Limb (tissue), 2 donors: ENCODE results near the gene ZBTB11.
A peak's percentile ranks its signal among the peaks of the same experiment; 100 is the strongest.
"Not testable (repeated sequence)": the region's sequence is repeated elsewhere in the genome, so short reads cannot be mapped to it uniquely, and the experiment has no call there.

Source experiments
- DNase-seq, 2 donors: peaks; one replicate each; pipeline ENCODE4 v3.0.0-alpha.2; 2016; ENCODE audit errors: extremely low spot score in 2 of 2

ZBTB11 gene

DNA sequence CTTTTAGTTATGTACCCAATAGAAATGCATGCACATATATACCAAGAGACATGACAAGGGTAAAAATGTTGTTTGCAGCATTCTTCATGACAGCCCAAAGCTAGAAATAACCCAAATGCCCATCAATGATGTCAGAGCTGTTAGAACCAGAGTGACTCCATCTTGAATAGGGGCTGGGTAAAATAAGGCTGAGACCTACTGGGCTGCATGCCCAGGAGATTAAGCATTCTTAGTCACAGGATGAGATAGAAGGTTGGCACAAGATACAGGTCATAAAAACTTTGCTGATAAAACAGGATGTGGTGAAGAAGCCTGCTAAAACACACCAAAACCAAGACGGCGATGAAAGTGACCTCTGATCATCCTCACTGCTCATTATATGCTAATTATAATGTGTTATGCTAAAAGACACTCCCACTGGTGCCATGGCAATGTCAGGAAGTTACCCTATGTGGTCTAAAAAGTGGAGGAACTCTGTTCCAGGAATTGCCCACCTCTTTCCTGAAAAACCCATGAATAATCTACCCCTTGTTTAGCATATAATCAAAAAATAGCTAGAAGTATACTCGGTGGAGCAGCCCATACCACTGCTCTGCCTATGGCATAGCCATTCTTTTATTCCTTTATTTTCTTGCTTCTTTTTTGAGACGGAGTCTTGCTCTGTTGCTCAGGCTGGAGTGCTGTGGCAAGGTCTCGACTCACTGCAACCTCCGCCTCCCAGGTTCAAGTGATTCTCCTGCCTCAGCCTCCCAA is 32.9 kb downstream of the ZBTB11 start:
- DNase-seq: no peak

DNA sequence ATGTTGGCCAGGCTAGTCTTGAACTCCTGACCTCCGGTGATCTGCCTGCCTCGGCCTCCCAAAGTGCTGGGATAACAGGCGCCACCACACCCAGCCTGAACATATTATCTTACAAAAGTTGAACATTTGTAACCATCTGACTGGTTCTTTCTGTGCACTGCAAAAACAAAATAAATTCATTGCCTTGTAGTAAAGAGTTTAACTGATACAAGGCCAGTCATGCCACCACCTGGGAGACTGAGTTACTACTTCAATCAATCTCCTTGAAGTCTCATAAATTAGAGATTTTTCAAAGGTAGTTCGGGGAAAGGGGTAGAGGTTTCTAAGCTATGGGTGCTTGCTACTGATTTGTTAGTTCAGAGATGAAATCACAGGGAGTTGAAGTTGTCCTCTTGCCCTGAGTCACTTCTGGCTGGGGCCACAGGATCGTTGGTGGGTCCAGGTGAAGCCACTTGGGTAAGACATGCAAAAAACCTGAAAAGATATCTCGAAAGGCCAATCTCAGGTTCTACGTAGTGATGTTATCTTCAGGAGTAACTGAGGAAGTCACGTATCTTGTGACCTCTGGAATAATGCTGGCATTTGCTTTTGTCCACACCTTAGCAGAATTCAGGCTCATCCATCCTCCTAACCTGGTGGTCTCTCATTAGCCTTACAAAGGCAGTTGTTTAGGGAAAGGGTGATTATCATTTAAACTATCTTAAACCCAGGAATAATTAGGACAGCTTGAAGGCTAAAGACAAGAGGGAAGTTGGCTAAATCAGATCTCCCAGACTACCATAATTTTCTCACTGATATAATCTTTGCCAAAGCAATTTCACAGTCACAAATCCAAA is 33.7 kb downstream of the ZBTB11 start:
- DNase-seq: no peak

DNA sequence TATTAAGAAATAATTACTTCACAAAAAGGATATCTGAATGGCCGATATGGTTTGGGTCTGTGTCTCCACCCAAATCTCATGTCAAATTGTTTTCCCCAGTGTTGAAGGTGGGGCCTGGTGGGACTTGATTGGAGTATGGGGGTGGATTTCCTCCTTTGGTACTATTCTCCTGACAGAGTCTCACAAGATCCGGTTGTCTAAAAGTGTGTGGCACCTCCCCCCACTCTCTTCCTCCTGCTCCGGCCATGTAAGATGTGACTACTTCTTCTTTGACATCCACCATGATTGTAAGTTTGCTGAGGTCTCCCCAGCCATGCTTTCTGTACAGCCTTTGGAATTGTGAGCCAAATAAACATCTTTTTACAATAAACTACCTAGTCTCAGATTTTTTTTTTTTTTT is 34.5 kb downstream of the ZBTB11 start:
- no peak for DNase-seq

DNA sequence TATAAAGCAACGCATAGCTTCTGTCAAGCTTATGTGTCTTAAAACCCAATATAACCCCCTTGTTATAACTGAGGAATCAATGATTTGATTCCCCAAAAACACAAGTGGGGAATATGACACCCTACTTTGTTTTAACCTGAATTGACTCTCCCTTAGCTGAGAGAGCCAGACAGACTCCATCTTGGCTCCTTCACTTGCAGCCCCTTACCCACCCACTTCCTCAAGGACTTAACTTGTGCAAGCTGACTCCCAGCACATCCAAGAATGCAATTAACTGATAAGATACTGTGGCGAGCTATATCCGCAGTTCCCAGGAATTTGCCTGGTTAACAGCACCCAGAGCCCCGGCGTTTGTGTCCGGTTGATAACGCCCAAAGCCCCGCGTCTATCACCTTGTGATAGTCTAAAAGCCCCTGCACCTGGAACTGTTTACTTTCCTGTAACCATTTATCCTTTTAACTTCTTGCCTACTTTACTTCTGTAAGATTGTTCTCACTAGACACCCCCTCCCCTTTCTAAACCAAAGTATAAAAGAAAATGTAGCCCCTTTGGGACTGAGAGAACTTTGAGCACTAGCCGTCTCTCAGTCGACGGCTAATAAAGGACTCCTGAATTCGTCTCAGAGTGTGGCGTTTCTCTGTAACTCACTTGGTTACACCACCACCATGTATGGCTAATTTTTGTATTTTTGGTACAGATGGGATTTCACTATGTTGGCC is 35.4 kb downstream of the ZBTB11 start:
- DNase-seq: not testable (repeated sequence)

DNA sequence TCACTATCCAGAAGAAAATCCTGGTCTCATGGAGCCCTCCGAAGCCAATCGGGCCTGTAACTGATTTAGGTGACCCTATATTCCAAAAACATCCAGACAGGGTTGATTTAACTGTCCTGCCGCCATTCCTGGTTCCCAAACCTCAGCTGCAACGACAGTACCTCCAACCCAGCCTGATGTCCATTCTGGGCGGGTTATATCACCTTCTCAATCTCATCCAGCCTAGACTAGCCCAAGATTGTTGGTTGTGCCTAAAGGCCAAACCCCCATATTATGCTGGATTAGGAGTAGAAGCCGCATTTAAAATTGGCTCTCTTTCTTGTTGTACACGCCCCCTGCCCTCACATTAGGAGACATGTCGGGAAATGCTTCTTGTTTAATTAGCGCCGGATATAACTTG is 36.7 kb downstream of the ZBTB11 start:
- no peak for DNase-seq

DNA sequence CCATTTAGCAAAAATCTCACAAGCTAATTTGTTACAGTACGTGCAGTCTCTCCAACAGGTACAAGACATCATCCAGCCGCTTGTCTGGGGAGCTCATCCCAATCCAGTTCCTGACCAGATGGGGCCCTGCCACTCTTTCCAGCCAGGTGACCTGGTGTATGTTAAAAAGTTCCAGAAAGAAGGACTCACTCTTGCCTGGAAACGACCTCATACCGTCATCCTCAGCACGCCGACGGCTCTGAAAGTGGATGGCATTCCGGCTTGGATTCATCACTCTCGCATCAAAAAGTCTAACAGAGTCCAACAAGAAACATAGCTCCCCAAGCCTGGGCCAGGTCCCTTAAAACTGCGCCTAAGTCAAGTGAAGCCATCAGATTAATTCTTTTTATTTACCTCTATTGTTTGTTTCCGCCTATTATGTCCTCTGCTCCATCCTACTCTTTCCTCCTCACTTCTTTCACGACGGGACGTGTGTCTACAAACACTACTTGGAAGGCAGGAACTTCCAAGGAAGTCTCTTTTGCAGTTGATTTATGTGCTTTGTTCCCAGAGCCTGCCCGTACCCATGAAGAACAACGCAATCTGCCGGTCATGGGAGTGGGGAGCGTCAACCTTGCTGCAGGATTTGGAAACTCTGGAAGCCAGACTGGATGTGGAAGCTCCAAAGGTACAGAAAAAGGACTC is 37.5 kb downstream of the ZBTB11 start:
- no peak for DNase-seq

DNA sequence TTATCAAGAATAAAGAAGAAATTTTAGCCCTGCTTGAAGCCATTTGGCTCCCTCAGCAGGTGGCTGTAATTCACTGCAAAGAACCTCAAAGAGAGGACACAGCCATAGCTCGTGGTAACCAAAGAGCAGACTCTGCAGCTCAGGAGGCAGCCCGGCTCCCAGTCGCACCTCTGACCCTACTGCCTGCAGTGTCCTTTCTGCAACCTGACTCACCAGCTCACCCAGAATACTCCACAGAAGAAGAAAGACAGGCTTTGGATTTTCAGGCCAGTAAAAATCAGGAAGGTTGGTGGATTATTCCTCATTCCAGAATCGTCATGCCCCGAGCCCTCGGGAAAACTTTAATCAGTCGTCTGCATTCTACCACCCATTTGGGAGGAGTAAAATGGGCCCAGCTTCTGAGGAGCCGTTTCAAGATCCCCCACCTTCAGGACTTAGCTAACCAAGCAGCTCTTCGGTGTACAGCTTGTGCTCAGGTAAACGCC is 38.6 kb downstream of the ZBTB11 start:
- DNase-seq: no peak

DNA sequence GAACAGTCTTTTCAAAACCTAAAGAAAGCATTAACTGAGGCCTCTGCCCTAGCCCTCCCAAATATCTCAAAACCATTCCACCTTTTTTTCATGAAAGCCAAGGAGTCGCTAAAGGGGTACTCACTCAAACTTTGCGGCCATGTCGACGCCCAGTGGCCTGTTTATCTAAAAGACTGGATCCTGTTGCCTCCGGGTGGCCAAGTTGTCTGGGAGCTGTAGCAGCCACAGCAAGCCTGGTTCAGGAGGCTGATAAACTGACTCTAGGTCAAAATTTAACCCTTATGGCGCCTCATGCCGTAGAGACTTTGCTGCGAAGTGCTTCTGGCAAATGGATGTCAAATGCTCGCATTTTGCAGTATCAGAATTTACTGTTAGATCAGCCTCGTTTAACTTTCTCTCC is 39.5 kb downstream of the ZBTB11 start:
- no peak for DNase-seq

DNA sequence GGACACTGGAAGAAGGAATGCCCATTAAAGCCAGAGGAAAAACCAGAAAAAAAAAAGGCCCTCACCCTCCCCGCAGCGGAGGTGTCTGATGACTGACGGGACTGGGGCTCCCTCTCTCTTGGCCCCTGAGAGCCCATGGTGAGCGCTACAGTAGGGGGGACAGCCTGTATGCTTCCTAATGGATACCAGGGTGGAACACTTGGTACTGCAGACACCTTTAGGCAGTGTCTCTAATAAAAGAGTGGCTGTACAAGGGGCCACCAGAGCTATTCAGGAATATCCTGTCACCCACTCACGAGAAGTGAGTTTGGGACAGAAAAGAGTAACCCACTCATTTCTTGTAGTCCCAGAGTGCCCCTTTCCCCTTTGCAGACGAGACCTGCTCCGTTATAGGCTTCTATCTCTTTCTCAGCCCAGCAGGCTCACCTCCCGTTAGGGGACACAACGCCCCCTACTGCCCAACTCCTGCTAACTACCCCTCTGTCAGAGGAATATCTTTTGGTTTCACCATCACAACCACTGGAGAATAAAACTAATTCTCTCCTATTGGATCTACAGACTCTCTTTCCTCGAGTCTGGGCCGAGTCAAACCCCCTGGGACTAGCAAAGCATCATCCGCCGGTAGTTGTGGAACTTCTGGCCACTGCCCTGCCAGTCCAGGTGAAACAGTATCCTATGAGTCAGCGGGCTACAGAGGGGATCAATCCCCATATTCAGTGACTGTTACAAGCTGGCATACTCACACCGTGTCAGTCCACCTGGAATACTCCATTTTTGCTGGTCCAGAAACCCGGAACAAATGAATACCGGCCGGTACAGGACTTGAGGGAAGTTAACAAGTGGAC is 40.8 kb downstream of the ZBTB11 start:
- DNase-seq: peak in 1 of 2 donors; percentile 51

DNA sequence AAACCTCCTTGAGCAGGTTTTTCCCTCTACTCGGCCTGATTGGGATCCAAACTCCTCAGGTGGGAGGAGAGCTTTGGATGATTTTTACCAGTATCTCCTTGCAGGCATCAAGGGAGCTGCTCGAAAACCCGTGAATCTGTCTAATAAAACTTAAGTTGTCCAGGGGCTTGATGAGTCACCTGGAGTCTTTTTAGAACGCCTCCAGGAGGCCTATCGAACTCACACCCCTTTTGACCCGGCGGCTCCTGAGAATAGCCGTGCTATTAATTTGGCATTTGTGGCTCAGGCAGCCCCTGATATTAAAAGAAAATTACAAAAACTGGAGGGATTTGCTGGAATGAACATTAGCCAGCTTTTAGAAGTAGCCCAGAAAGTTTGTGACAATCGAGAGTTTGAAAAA is 41.6 kb downstream of the ZBTB11 start:
- no peak for DNase-seq

DNA sequence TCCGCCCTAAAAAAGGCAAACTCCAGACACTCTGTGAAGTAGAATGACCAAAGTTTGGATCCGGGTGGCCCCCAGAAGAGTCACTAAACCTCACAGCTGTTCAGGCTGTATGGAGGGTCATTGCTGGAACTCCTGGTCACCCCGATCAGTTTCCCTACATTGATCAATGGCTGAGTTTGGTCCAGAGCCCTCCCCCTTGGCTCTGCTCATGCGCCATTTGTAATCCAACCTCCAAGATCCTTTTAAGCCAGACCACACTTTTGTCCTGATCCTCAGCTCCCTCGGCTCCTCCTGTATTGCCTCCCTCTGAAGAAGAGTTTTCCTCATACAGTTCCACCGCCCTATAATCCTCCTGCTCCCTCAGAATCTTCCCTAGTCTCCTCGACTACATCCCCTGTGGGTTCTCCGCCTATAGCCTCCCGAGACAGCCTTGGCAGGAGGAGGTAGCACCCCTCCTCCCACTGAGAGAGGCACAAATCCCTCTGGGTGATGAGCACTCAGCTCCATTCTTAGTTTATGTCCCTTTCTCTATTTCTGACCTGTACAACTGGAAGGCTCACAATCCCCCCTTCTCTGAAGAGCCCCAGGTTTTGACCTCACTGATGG is 42.2 kb downstream of the ZBTB11 start:
- no peak for DNase-seq

DNA sequence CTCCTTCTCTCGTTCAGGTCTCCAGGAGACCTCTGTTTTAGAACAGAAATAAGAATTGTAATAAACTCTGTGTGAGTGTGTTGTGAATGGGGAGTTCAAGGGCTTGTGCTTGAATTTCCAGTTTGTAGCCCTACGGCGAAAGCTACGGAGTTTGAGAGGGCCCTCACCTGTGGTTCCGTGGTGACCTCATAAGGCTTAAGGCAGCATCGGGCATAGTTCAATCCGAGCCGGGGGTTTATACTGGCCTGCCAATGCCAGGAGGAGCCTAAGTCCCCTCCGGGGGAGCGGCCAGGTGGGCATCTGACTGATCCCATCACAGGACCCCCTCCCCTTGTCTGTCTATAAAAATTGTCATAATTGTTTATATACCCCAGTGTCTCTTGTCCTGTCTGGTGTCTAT is 43.7 kb downstream of the ZBTB11 start:
- no peak for DNase-seq

DNA sequence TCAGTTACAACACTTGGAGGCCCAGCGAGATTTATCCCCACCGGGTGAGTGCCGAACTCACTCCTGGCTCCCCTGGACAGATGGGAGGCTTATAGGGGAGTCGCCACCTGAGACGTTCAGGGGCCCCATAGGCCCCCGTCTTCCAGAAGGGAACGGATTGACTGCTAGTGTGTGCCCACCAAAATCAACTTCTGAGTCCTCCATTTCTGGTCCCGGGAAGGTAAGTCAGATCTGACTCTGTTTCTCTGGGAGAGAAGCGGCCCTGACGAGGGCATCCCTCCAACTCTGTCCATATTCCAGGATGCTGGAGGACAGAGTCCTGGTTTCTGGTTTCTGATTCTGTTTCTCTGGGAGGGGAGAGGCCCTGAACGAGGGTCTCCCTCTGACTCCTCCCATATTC is 44.3 kb downstream of the ZBTB11 start:
- no peak for DNase-seq

DNA sequence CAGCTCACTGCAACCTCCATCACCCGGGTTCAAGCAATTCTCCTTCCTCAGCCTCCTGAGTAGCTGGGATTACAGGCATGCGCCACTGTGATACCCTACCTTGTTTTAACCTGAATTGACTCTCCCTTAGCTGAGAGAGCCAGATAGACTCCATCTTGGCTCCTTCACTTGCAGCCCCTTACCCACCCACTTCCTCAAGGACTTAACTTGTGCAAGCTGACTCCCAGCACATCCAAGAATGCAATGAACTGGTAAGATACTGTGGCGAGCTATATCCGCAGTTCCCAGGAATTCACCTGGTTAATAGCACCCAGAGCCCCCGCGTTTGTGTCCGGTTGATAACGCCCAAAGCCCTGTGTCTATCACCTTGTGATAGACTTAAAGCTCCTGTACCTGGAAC is 45.0 kb downstream of the ZBTB11 start:
- DNase-seq: not testable (repeated sequence)

DNA sequence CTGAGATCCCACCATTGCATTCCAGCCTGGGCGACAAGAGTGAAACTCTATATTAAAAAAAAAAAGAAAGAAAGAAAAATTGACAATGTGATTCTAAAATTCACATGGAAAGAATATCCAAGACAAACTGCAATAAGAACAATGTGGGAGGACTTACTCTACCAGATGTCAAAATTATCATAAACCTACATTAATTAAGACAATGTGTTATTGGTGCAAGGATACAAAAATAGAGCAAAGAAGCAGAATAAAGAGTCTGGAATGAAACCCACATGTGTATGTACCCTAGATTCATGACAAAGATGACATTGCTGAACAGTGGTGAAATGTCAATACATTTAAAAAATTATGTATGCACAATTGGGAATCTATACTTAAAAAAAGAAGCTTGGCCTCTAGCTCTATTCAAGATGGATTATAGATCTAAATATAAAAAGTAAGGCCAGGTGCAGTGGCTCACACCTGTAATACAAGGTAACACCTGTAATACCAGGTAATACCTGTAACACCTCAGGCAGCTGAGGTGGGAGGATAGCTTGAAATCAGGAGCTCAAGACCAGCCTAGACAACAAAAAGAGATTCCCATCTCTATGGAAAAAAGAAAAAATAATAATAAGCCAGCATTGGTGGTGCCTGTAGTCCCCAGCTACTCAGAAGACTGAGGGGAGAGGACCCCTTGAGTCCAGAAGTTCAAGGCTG is 45.7 kb downstream of the ZBTB11 start:
- DNase-seq: no peak

DNA sequence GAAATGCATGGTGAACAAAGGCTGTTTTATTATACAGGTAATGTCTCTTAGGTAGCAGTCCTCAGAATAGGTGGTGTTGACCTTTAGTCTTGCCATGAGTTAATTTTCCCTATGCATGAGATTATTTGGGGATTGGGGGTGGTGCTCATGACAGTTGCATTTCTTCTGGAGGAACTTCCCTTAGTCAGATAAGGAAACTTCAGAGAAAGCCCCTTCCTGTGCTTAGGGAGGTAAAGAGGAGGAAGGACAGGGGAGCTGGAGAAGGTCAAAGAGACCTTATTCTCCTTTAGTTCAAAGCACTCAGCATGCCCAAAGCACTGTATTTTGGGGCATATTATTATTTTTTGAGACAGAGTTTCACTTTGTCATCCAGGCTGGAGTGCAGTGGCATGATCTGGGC is 47.7 kb downstream of the ZBTB11 start:
- no peak for DNase-seq

DNA sequence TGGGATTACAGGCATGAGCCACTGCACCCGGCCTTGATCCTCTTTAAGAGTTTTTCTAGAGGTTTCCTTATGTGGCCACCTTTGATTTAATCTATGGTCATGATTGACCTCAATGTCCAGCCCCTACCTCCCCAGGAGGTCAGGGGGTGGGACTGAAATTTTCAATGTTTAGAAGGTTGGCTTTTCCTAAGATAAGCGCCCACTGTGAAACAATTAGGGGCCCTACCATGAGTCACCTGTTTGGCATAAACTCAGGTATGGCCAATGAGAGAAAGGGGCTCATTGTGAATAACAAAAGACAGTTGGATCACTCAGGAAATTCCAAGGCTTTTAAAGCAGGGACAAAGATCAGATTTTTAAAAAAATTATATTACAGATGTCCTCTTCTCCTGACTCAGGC is 51.1 kb downstream of the ZBTB11 start:
- DNase-seq: no peak

DNA sequence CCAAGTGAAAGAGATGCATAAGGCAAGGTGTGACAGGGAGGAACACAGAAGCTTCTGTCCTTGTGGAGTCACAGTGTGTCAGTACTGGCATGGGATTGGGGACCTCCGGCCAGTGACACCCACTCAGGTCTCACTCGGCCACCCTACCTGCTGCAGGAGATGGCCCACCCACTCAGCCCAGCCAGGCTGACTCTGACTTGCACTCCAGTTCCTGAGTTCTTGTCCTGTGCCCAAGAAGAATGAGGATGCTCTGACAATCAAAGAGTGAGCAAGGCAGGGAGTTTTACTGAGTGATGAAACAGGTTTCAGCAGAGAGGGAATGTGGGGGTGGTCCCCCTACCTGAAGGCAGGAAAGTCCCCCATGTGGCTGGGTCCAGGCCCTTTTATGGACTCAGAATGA is 52.1 kb downstream of the ZBTB11 start:
- no peak for DNase-seq

DNA sequence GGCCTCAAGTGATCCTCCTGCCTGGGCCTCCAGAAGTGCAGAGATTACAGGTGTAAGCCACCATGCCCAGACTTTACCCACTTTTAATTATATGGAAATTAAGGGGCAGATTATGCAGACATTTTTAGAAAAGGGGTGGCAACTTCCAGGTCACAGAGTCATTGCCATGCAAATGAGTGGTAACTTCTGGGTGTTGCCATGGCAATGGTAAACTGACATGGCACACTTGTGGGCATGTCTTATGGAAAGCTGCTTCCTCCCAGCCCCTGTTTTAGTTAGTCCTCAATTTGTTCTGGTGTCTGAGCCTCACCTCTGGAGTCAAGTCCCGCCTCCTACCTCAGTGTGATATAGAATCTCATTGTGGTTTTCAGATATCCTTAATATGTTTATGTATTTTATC is 53.3 kb downstream of the ZBTB11 start:
- DNase-seq: no peak

DNA sequence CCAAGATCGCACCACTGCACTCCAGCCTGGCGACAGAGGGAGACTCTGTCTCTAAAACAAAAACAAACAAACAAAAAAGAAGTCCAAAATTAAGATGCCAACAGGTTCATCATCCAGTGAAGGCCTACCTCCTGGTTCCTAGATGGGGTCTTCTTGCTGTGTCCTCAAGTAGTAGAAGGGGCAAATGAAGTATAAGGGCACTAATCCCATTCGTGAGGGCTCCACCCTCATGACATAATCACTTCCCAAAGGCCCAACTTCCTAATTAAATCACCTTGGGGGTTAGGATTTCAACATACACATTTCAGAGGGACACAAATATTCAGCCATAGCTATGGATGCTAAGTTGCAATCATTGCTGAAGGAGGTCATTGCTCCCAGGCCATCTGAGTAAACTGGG is 57.2 kb downstream of the ZBTB11 start:
- no peak for DNase-seq
